Fibroblast of villous mesenchyme (primary cell): ENCODE data around the gene ZNF423. TPM values are rescaled to one million over a fixed set of nuclear protein-coding genes. Genes with fewer than 3 reads are reported as not detected.

Source experiments
- DNase-seq: peaks from one replicate; pipeline ENCODE4 v3.0.0-alpha.2; 2010; ENCODE audit warnings: low read depth
- H3K4me3 ChIP-seq: 2 replicates; pipeline ENCODE4 v1.5.1; 2011; ENCODE audit warnings: low read depth, mild to moderate bottlenecking, low read length
- total RNA-seq: library from RNA; depleted of rRNA; stranded (reverse); fragments of >200 nt; gene quantifications from 2 replicates; pipeline ENCODE4 v1.2.3, GENCODE V29; 2012
- TF ChIP-seq, protein P1 (sequence below): IDR thresholded peaks from 2 replicates; pipeline ENCODE4 v1.5.1; 2012; ENCODE audit warnings: low read depth, mild to moderate bottlenecking, low read length; ENCODE audit not compliant: insufficient read depth

Gene ZNF423
- total RNA-seq, 1 donor = 0.43 TPM

DNA sequence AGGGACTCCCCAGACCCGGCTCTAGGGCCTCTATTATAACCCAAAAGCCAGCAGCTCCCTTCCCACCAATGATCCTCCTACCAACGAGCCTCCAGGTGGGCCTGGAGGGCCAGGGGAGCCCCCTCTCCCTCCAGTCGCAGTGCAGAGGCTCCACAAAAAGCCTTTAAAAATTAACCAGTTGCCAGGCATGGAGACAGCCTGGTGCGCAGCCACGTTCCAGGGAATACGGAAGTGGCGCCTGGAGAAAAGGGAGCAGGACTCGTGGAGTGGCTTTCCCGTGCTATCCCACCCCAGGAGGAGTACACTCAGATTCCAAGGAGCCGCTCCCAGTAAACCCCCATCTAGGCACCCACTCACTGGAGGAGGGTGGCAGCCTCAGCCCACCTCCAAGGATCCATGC is 112.3 kb downstream of the ZNF423 start:
- TF ChIP-seq, protein P1, sequence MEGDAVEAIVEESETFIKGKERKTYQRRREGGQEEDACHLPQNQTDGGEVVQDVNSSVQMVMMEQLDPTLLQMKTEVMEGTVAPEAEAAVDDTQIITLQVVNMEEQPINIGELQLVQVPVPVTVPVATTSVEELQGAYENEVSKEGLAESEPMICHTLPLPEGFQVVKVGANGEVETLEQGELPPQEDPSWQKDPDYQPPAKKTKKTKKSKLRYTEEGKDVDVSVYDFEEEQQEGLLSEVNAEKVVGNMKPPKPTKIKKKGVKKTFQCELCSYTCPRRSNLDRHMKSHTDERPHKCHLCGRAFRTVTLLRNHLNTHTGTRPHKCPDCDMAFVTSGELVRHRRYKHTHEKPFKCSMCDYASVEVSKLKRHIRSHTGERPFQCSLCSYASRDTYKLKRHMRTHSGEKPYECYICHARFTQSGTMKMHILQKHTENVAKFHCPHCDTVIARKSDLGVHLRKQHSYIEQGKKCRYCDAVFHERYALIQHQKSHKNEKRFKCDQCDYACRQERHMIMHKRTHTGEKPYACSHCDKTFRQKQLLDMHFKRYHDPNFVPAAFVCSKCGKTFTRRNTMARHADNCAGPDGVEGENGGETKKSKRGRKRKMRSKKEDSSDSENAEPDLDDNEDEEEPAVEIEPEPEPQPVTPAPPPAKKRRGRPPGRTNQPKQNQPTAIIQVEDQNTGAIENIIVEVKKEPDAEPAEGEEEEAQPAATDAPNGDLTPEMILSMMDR = no peak
- no peak overlapping the region for H3K4me3 ChIP-seq
- DNase-seq = no peak

DNA sequence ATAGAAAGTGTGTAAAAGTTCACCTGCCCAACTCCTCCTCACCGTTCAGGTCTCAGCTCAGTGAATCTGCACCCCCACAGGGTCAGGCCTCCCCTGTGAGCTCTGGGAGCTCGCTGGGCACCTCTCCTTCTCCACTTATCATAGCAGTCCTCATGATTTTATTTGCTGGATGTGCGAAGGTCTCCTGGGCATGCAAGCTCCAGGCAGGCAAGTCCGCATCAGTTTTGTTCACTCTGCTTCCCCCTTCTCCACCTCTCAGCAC is 112.8 kb downstream of the ZNF423 start:
- TF ChIP-seq, protein P1 = no peak
- H3K4me3 ChIP-seq = no peak overlapping the region
- no peak for DNase-seq

GRCh38 chr16:49742428-49743202 is 113.3 kb downstream of the ZNF423 start:
- TF ChIP-seq, protein P1 = no peak
- DNase-seq = no peak
- H3K4me3 ChIP-seq = no peak overlapping the region

- no peak overlapping the region for H3K4me3 ChIP-seq
- TF ChIP-seq, protein P1 = no peak
These were observed 115.7 kb downstream of the ZNF423 start for GRCh38 chr16:49740256-49740655.

GRCh38 chr16:49739381-49739780 is 116.5 kb downstream of the ZNF423 start:
- TF ChIP-seq, protein P1 = no peak
- no peak for DNase-seq
- no peak overlapping the region for H3K4me3 ChIP-seq

More at GRCh38 chr16:49740256-49740655, 115.7 kb downstream of the ZNF423 start:
- no peak for DNase-seq

DNA sequence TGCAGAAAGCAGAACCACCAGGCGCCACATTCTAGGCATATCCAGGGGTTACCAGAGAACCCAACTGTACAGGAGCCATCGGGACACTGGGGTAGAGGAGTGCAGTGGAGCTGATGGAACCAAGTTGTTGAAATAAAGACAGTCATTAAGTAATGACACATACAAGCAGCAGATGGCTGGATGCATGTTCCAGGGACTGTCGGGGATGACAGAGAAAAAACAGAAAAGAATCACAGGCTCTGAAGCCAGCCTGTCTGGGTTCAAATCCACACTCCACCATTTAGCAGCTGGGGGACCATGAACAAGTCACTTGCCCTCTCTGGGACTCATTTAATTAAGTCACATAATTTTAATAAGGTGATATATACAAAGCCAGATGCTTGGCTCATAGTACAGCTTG is 117.1 kb downstream of the ZNF423 start:
- DNase-seq = no peak
- H3K4me3 ChIP-seq = no peak overlapping the region
- TF ChIP-seq, protein P1 = no peak

DNA sequence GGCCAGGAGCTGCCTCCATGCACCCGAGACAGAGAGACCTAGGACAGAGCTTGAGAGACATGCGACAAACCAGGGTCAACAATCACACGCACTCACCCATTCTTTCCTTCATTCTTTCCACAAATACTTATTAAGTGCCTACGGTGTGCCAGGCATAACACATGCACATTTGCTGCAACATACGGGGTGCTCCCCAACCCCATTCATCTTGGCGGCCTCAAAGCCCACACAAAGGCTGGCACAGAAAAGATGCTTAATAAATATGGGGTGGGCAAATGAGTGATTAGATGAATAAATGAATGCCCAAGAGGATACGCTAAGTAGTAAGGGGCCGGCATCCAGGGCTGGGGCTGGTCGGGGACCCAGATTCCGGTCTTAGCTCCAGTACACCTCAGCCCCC is 117.9 kb downstream of the ZNF423 start:
- no peak for DNase-seq
- H3K4me3 ChIP-seq = no peak overlapping the region
- TF ChIP-seq, protein P1 = no peak
